SKM-1 treated with dmso at 0.1 percent for 144 hours (cell line): ENCODE data around the gene PNKD.
A peak's percentile ranks its signal among the peaks of the same experiment; 100 is the strongest.

Experiments
- DNase-seq: peaks from one replicate; lab custom pipeline; 2025; ENCODE audit not compliant: unreplicated experiment; lab: John Stamatoyannopoulos, UW

PNKD gene

GRCh38 chr2:218269900-218270720 lies at the start of gene PNKD, which contains the start of gene AAMP:
Gene PNKD, plus strand, starts transcription at chr2:218270519. Its CDS starts 17 bp downstream, at chr2:218270536.
Gene AAMP, minus strand, starts transcription at chr2:218270137. Its CDS starts 51 bp downstream, at chr2:218270086.
- peak; percentile 99 for DNase-seq

DNA sequence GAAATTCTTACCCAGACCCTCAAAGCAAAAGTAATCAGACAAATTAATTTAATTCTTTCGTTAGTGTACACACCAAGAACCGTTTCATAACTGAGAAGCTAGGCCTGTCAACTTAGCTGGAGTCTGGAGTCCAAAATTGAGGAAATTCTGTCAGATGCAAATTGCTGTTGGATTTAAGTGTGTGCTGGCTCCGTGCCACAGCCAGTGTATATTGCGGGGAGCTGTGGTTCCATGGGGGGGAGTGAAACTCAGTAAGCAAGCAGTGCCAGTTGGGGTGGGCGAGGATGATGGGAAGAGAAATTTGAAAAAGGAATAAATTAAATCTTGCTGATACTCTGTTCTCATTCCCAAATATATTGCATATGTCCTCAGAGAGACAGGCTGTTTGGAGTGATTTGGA lies 49.3 kb upstream of the PNKD start:
- no peak for DNase-seq

GRCh38 chr2:218223046-218223445 lies 47.3 kb upstream of the PNKD start:
- DNase-seq: no peak

- DNase-seq: no peak
Measured at GRCh38 chr2:218224186-218224585, 46.1 kb upstream of the PNKD start.

DNA sequence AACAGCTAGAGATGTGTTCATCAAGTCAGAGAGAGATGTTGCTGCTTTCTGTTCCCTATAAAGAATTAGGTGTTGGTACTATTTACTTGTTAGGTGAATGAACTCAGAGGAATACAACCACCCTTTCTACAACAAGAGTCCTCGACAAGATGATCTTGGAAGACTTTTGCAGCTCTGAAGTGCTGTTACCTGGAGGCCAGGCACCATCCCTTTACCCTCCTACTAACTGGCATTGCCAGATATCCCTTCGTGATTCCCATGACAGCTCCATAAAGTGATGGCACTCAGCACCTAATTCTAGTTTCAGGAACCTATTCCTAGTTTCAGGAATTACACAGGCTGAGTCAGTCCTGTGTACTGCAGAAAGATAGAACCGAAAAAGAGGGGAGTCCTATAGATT lies 43.4 kb upstream of the PNKD start:
- DNase-seq: no peak

DNA sequence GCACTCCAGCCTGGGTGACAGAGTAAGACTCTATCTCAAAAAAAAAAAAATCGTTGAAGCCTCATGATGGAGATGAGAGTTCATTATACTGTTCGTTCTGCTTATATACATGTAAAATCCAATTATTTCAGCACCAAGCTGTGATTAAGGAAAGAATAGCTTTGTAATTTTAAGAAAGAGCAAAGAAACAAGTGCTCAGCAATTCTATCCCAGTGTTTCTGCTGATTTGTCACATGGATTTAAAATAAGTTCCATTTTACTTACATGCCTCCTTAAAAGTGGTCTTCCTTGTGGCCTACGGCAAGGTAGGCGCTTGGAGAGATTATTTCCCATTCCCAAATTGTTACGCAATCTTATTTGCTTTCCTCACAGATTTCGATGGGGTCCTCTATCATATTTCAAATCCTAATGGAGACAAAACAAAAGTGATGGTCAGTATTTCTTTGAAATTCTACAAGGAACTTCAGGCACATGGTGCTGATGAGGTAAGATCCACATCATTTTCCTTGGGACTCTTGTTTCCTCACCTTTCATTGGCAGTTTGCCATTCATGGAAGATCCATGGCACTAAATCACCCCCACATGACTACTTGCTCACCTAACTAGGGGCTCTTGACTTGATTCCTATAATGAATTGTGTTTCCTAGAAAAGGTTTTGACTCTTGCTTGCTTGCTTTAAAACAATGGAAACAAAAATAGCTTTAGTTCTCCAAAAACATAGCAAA lies 41.8 kb upstream of the PNKD start:
- DNase-seq: no peak

DNA sequence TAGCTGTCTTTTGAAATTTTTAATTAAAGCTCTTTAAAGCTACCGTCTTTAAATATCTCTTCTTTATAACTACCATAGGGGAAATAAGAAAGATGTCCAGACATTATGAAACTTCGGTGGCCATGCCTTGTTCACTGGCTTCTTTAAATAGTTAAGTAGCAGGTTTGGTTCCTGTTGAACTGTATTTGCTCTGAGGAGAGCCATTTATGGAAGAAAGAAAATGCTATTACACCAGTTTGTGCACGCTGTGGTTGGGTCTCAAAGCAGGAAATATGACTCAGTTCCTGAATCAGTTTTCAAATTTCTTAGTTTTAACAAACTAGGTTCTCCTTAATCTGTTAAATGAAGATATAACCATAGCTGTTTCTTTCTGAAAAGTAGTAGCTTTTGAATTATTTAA lies 41.1 kb upstream of the PNKD start:
- peak; percentile 94 for DNase-seq

GRCh38 chr2:218229851-218230250 lies 40.5 kb upstream of the PNKD start:
- no peak for DNase-seq

DNA sequence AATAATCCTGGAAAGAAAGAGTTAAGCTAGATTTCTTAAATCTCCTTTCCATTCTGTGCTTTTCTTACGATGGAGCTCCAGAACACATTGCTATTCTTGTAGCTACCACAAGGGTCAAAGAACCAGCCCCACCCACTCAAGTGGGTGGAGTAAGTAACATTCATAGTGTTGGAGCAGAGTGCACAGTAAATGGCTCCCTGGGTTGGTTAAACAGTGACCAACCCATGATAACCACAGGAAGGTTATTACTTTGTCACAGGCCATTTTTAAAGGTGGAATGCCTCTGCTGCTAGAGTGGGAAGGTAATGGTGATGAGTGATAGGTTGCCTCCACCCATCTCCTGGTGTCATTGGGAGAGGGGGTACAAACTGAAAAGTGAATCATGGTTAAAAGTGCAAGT lies 39.4 kb upstream of the PNKD start:
- DNase-seq: peak; percentile 32

DNA sequence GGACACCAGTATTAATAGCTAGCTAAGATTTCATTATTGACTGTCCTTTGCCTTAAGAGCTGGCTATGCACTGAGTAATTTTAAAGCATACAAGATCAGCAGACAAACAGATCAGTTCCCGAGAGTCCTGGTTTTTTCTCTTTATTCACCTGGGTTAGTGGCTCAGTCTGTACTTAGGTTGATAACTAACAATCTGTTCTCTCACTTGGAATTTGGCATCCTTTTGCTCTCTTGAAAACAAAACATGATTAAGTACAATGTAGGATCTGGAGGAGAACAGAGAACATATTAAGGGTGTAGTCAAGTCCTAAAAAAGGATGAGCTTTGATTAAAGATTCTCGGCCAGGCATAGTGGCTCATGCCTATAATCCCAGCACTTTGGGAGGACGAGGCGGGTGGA lies 36.8 kb upstream of the PNKD start:
- DNase-seq: no peak

DNA sequence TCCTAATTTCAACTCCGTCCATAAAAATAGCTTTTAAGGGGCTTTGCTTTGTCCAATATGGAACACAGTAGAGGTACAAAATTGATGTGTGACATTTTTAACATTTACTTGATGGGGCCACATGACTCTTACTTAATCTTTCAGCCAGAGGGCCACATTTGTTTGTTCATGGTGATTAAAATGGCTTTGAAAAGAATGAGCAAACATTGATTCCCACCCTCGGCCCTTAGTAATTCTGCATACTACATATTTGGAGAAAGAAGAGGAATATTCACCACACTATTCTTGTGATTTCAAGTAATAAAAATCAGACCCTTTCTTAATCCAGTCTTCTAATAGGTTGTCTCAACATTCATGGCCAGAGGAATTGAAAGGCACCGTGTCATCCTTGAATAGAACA lies 35.8 kb upstream of the PNKD start:
- no peak for DNase-seq

GRCh38 chr2:218235017-218235416 lies 35.3 kb upstream of the PNKD start:
- no peak for DNase-seq

DNA sequence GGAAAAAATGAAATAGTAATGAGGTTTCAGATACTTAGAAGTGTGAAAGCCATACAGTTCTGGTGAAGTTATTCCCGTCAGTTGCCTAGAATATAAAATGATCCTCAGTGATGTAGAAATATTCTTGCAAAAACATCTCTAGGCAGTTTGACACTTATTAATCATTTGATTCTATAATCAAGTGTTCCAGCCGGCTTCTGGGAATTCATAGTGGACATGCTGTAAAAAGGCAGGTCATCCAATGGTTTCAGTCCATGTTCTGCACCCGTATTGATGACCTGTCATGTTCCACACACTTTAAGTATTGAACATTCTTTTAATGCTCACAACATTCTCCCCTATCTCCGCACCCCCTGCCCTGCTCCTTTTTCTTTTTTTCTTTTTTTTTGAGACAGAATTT lies 33.5 kb upstream of the PNKD start:
- DNase-seq: no peak

- no peak for DNase-seq
Measured at GRCh38 chr2:218238887-218239286, 31.4 kb upstream of the PNKD start.

- no peak for DNase-seq
Measured at GRCh38 chr2:218244204-218244603, 26.1 kb upstream of the PNKD start.

GRCh38 chr2:218244665-218245064 lies 25.7 kb upstream of the PNKD start:
- DNase-seq: no peak

- DNase-seq: no peak
Measured at GRCh38 chr2:218245214-218245613, 25.1 kb upstream of the PNKD start.

DNA sequence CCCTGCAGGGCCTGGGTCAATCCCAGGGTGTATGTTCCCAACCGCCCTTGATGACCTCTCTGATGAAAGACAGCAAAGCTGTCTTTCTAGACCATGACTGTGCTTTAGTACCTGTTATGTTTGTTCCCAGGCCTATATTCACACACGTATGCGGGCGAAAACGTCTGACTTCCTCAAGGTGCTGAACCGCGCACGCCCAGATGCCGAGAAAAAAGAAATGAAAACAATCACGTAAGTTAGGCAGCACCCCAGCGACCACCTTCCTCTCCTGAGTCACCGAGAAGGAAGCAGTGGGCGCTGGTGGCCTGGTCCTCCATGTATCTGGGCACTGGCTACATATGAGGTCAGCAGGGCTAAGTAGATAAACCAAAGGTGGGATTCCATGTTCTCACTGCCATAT lies 20.6 kb upstream of the PNKD start:
- DNase-seq: no peak

DNA sequence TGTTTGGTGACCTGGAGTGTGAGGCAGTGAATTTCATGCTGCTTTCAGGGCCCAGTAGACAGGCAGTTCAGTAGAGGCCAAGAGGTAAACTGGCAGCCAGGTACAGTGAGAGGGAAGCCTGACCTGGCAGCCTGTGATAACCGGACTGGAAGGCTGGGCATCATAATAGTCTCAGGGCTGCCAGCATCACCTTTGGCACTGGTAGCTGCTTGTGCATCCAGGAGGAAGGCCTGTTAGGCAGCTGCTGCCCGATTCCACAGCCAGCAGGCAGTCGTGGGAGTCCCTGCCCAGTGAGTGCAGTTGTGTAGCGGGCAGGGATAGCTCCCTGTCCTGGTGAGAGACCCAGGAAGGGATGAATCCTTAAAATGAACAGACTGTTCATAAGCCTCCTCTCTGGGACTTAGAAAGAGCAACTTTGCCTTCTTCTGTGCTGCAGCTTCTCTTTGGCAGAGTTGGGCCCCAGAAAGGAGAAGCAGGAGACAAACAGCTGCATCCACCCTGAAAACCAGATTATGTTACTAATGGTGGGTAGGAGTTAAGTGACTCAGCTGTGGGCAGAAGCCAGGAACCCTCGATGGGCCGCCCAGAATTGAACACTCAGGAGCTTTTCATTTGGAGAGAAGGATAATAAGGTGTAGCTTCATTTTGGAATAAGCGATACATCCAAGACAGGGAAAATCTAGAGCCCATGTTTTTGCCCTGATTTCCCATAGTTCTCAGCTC lies 17.6 kb upstream of the PNKD start:
- no peak for DNase-seq

DNA sequence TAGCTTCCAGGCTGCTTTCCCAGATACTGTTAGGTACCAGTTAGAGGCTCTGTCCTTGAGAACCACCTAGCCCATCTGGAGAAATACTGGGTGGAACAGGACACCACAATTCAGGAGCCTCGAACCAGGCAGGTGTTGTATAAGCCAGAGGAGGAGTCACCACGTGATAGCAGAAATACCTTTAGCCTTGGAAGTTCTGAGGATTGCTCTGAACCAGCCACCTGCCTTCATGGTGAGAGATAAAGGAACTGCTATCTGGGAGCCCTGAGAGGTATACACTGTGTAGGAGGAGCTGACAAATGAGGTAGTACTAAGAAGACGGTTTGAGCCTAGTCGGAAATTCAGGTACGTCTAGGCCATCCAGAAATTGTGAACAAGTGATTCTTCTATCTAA lies 17.1 kb upstream of the PNKD start:
- DNase-seq: no peak

DNA sequence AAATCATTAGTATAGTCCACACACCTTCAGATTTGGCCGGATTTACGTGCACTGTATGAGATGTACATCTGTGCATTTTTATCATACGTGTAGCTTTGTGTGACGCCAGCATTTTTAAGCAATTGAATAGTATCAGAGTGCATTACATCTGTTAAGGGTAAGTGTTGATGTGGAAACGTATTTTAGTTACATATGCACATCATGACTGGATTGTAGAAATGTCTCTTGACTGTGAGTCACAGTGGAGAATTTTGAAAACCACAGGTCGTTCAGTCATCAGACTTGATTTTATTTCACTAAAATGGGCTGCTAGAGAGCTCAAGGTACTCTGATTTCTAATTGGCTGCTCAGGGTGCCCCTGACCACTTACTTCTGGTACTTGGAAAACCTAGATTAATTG lies 14.9 kb upstream of the PNKD start:
- DNase-seq: no peak
